Gastrocnemius medialis (tissue), 4 donors: Measurements from ENCODE around the gene DELE1. TPM values are rescaled to one million over a fixed set of nuclear protein-coding genes. Genes with fewer than 3 reads are reported as not detected.

Experiments used
- ATAC-seq, 2 donors: fragments of 150-250 bp; one replicate each; pipeline ENCODE4 v1.9.1; 2016
- DNase-seq, 2 donors: peaks; one replicate each; pipeline ENCODE4 v3.0.0-alpha.2; 2019
- H3K27ac ChIP-seq, 4 donors: fragments of 200-600 bp; sonication (generic); 1 replicate in 1 of 4; 2 replicates in 3 of 4; pipeline ENCODE4 v1.5.1; 2016 to 2018; ENCODE audit warnings: mild to moderate bottlenecking in 2 of 4, moderate library complexity in 1 of 4
- H3K27me3 ChIP-seq, 3 donors: fragments of 200-600 bp; sonication (generic) in 2 of 3; 1 replicate in 1 of 3; 2 replicates in 2 of 3; pipeline versions ENCODE4 v1.5.1 to v1.6.0; 2016 to 2019; ENCODE audit warnings: mild to moderate bottlenecking in 1 of 3, moderate library complexity in 1 of 3
- H3K36me3 ChIP-seq, 2 donors: fragments of 200-600 bp; sonication (generic) in 1 of 2; one replicate each; pipeline ENCODE4 v1.5.1; 2017 to 2018
- H3K4me1 ChIP-seq, 2 donors: fragments of 200-600 bp; sonication (generic) in 1 of 2; one replicate each; pipeline ENCODE4 v1.5.1; 2016 to 2017; ENCODE audit warnings: mild to moderate bottlenecking in 2 of 2
- H3K4me3 ChIP-seq, 4 donors: fragments of 200-600 bp; sonication (generic) in 3 of 4; 1 replicate in 1 of 4; 2 replicates in 3 of 4; pipeline ENCODE4 v1.5.1; 2016 to 2019; ENCODE audit warnings: mild to moderate bottlenecking in 2 of 4
- H3K9me3 ChIP-seq, 3 donors: fragments of 200-600 bp; sonication (generic) in 2 of 3; 1 replicate in 1 of 3; 2 replicates in 2 of 3; pipeline ENCODE4 v1.5.1; 2016 to 2019
- CTCF ChIP-seq, 5 experiments: fragments of 450-650 bp in 3 of 5; fragments of 200-600 bp in 2 of 5; sonication (generic) in 2 of 5; IDR thresholded peaks in 4 of 5; conservative IDR thresholded peaks in 1 of 5; 1 replicate in 4 of 5; 2 replicates in 1 of 5; pipeline ENCODE4 v1.5.1; 2016 to 2019; ENCODE audit warnings: antibody characterized with exemption in 5 of 5, mild to moderate bottlenecking in 3 of 5, moderate library complexity in 3 of 5
- POLR2A ChIP-seq, 2 donors: fragments of 450-650 bp; IDR thresholded peaks; one replicate each; pipeline ENCODE4 v1.6.1; 2017; ENCODE audit warnings: antibody characterized with exemption in 2 of 2, mild to moderate bottlenecking in 2 of 2, moderate library complexity in 2 of 2
- in situ Hi-C, 4 donors: fragments of 200-750 bp; cut with MboI; loops; one replicate each; pipeline versions ENCODE4 v1.15.0 to v1.8.0; 2017; ENCODE audit warnings: low sequenced_read_pairs in 4 of 4
- intact Hi-C: fragments of 100-400 bp; cut with DNase I; formaldehyde crosslinking; loops from one replicate; pipeline ENCODE4 v1.15.1; 2023; ENCODE audit warnings: low total_unique reads
- total RNA-seq, 4 donors: library from RNA; depleted of rRNA; stranded (reverse); fragments of >200 nt; gene quantifications; one replicate each; pipeline versions ENCODE4 v1.1.0 to v1.2.3, GENCODE V29; 2016

Gene DELE1
- total RNA-seq, 4 donors from 2014 or later = 31.3 to 91.6 (median 52.4) TPM

DNA sequence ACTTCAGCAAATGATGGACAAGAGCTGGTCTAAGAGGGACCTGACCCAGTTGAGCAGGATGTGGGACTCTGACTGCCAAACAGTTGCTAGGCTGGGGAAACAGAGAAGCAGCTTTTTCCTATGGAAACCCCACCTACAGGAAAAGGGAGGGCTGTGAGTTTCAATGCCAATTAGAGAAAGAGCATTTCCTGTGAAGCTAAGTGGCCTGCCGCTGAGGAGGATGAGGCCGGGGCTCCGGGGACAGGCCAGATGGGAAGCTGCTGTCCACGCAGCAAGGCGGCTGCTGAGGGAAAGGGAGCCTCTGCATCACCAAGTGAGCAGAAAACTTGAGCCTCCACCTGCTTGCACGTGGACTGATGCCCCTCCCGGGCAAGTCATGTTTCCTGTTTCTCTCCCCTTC is 34.4 kb downstream of the DELE1 start, which contains the start of gene PCDH12:
TSS of gene PCDH12 (minus strand) at position 90 of the 400 bp plus-strand sequence. CDS start 351 bp downstream, outside the sequence.
- Histone ChIP-seq H3K9me3 (no peaks in the 10 kb centered on the region), H3K27ac (peak within 1 kb of the TSS; percentile 17 to 64 (median 54)), H3K4me3 (peak within 1 kb of the TSS in 3 of 4 donors; percentile 34 to 39 (median 35)), H3K4me1 (peaks cover 0 to 3% of the 10 kb centered on the region in 2 donors), H3K27me3 (no peaks in the 10 kb centered on the region), H3K36me3 (no peaks in the 10 kb centered on the region)
- DNase-seq (no peak), ATAC-seq (peak; percentile 18 to 40)
- TF ChIP-seq POLR2A (IDR thresholded peaks at IDR 0.05) (no peak), CTCF (IDR thresholded peaks at IDR 0.05 in 4 of 5, conservative IDR thresholded peaks at IDR 0.05 in 1 of 5) (no peak)
- intact Hi-C loops = no loop called here
- in situ Hi-C loops = loop anchor here in 3 of 4 donors (5.0 to 10.0 kb wide), 3 partner anchors 73 to 271 kb away; no protein-coding TSS in a partner anchor

- Histone ChIP-seq H3K9me3 (no peaks in the 10 kb centered on the region), H3K27ac (peak overlapping the region in 3 of 4 donors; percentile 46 to 61 (median 49)), H3K4me1 (peaks cover 0 to 3% of the 10 kb centered on the region in 2 donors), H3K36me3 (no peaks in the 10 kb centered on the region), H3K27me3 (no peaks in the 10 kb centered on the region), H3K4me3 (peak overlapping the region in 1 of 4 donors; percentile 39)
- intact Hi-C loops = no loop called here
- no peak for DNase-seq
- in situ Hi-C loops = loop anchor here in 3 of 4 donors (5.0 to 10.0 kb wide), 3 partner anchors 74 to 271 kb away; no protein-coding TSS in a partner anchor
- ATAC-seq = no peak
- TF ChIP-seq CTCF (IDR thresholded peaks at IDR 0.05 in 4 of 5, conservative IDR thresholded peaks at IDR 0.05 in 1 of 5) = no peak
- TF ChIP-seq POLR2A (IDR thresholded peaks at IDR 0.05) = no peak
Observed at GRCh38 chr5:141958546-141959172, 35.0 kb downstream of the DELE1 start.

- H3K27me3 ChIP-seq = no peaks in the 10 kb centered on the region
Observed at GRCh38 chr5:141960018-141960417, 36.3 kb downstream of the DELE1 start.

More at GRCh38 chr5:141960018-141960417, 36.3 kb downstream of the DELE1 start:
- no peak for ATAC-seq
- Histone ChIP-seq H3K36me3 (no peaks in the 10 kb centered on the region), H3K27ac (no peak overlapping the region), H3K9me3 (no peaks in the 10 kb centered on the region), H3K4me1 (peaks cover 0 to 3% of the 10 kb centered on the region in 2 donors), H3K4me3 (no peak overlapping the region)
- in situ Hi-C loops (loop anchor here in 1 of 4 donors (5.0 kb wide), 1 partner anchor 268 kb away; no protein-coding TSS in a partner anchor), intact Hi-C loops (loop anchor here (1.0 to 2.0 kb wide), 2 partner anchors 81 to 268 kb away; partner anchors contain the start of gene PCDH1)
- no peak for TF ChIP-seq CTCF (IDR thresholded peaks at IDR 0.05 in 4 of 5, conservative IDR thresholded peaks at IDR 0.05 in 1 of 5)
- TF ChIP-seq POLR2A (IDR thresholded peaks at IDR 0.05) = no peak
- no peak for DNase-seq
